DMS114 treated with DMSO at 0.1 percent for 48 hours (cell line): ENCODE results near the gene NUP188.

Experiments used
- DNase-seq: peaks from one replicate; lab custom pipeline; 2025; ENCODE audit not compliant: unreplicated experiment; lab: John Stamatoyannopoulos, UW

The NUP188 gene

DNA sequence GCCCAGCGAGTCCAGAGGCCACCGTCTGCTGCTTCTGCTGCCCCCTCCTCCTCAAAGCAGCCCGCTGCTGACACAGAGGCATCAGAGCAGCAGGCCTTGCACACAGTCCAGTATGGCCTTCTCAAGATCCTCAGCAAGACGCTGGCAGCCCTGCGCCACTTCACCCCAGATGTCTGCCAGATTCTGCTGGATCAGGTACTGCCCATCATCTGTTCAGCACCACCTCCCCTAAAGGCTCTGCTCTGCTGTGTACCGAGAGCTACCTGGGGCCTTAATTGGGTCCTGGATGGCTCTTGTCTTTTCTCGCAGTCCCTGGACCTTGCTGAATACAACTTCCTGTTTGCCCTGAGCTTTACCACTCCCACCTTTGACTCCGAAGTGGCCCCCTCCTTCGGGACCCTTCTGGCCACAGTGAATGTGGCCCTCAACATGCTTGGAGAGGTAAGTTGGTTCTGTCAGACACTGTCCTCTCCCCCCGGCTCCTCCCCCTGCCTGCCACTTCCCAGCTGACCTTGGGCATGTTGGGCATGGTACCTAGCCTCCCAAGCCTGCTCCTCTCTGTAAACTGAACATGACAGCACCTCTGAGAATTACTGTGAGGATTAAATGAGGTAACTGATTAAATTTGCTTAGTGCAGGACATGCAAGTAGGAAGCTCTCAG is 58.0 kb downstream of the NUP188 start:
- no peak for DNase-seq

DNA sequence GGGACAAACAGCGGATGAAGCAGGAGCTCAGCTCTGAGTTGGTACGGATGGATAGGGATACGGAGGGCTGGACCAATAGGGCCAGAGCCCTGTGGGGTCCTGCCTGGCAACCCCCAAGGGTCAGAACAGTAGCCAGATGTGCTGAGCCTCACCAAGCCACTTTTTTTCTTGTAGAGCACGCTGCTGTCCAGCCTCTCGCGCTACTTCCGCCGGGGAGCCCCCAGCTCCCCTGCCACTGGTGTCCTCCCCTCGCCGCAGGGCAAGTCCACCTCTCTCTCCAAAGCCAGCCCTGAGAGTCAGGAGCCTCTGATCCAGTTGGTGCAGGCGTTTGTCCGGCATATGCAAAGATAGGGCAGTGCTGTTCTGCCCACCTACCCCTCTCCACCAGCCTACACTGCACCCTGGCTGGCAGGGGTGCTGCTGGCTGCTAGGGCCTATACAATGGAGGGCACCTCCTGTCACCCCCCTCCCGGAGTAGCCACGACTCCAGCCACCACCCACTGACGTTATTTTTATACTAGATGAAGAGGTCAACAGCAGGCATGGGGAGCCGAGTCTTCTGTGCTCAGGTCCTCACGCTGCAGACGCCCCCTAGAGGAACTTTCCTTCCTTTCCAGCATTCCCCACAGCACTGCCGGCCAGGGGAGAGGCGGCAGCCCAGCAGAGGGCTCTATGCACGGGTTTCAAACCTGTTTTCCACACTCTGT is 59.0 kb downstream of the NUP188 start:
- peak; percentile 66 for DNase-seq

DNA sequence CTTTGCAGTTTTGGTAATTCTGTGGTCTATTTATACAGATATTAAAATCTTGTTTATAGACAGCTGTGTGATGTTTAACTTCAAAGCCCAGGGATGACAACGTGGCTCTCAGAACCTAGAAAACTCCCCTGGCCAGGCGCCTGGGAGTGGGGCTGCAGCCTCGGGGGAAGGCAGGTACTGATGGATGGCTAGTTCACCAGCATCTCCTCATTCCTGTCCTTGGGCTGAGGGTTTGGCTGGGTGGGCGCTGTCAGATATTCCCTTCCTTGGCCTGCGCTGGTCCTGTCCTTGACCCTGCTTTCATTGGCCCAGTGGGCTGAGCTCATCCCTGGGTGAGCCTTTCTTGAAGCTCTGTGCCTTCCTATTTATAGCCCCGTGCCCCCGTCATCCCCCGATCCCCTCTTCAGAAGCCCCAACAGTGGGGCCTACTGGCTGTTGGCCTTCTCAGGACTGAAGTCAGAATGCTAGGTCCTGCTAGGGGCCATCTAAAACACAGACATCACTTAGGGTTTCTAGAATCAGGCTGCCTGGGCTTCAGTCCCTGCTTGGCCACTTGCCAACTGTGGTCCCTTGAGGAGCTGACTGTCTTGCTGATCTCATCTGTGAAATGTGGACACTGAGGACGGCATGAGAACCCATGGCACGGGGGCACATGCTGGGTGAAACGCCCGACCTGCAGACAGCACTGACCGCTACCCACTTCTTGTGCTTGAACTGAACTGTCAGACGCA is 59.7 kb downstream of the NUP188 start:
- no peak for DNase-seq

DNA sequence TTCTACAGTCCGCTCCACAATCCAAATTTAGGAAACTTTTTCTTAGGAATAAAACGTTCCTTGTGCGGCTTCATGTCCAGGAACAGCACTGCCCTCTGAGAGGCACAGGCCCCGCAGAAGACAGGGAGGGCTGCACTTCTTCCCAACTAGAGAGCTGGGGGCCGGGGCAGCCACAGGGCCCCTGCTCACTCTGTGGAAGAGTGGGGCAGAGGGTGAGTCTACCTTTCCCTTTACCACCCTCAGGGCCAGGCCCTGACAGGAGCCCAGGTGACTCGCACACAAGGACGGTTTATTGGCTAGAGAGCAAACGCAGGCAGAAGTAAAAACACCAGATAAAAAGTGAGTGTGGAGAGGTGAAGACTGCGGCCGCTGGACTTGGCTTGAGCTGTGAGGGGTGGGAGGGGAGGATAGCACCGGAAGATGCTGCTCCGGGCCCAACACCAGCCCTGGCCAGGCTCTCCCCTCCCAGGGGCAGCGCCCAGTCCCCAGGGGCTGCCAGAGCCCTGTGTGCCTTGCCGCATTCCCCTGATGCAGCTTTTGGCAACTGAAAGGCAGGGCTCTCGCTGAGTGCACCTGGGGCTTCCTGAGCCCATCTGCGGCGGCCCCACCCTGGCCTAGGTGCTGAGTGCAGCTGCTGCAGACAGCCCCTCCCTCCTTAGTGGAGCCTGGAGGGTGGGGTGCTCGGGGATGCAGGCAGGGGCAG is 60.4 kb downstream of the NUP188 start:
- DNase-seq, result no peak

DNA sequence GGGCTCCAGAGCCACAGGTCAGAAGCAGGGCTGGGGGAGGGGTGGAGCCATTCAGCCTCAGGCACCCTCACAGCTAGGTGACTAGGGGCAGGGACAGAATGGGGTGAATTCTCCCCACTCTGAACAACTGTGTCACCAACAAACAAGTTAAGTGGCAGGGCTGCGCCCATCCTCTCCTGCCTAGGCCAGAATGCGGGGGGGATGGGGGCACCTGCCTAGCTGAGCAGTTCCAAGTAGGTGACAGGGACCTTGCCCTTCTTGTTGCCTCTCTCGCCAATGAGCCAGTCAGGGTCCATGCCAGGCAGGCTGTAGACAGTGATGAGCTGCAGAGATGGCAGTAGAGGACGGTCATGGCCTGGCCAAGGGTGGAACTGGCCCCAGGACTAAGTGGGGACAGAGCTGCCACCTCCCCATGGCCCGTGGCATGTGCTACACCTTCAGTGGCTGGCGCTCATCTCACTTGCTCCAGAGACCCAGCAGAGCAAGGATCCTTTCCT is 61.0 kb downstream of the NUP188 start:
- no peak for DNase-seq

DNA sequence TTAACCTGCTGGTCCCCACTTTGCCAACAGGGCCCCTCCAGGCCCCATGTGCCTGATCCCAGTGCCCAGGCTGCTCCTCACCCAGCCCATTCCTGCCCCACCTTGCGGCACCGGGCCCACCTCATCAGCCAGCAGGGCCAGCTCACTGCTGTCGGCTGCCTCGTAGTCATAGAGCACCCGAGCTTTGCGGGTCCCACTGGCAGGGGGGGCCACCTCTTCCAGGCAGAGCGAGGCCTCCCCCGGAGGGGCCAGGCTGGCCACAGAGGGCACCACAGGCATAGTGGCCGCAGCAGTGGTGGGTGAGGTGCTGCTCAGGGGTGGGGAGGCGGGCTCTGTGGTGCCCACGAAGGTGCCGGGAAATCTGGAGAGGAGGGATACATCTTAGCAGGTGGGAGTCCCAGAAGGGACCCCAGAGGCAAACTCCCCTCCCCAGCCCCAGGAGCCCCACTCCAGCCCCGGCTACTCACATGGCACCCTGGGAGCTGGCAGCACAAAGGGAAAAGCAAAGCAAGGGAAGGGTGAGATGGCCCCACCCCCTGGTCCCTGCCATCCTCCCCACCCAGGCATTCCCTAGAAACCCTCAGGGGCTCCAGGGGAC is 61.6 kb downstream of the NUP188 start:
- no peak for DNase-seq

DNA sequence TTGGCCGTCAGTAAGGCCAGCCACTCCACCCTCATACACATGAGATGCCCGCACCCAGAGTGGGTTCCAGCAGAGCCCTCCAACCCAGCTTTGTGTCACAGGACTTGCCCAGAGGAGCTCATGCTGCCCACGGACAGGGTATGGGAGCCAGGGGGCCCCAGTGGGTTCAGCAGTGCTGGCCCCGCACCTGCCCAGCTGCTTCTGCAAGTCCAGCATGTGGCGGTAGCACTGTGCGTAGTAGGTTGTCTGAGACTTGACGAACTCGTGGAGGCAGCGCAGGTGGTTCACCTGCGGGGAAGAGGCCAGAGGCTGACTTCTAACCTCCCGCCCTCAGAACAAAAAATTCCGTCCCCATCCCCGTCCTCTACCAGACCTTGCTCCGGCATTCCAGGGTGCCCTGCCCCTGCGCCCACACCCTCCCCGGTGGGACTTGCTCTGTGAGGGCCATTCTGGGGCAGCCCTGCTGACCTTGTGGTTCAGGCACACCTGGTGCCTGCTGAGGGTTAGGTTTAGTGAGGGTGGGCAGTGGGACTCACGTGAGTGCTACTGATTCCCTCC is 62.2 kb downstream of the NUP188 start:
- no peak for DNase-seq

DNA sequence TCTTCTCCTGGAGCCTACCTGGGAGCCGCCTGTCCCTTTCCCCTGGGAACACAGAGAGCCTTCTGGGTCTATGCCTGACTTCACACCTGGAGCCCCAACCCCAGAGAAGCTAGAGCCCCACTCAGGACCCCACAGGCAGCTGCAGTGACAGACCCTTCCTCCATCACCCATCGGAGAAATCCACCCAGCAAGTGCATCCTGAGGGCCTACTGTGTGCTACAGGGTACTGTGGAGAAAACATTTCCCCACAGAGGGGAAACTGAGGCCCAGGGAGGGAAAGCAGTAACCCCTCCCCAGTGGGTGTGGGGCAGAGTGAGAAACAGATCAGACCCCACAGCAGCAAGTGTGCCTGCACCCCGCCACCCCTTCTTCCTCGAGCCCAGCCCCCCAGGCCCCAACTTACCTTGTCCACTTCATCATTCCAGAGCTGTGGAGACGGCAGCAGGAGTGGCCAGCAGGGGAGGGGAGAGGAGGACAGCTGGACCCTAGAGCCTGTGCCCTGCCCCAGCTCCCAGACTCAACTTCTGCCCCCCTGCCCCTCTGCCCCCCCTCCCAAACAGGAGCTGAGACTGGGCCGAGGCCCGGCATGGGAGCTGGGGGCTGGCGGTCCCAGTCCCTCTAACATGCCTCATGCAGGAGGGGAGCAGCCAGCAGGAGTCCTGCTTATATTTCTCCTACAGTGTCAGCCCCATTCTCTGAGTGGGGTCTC is 62.9 kb downstream of the NUP188 start:
- no peak for DNase-seq

DNA sequence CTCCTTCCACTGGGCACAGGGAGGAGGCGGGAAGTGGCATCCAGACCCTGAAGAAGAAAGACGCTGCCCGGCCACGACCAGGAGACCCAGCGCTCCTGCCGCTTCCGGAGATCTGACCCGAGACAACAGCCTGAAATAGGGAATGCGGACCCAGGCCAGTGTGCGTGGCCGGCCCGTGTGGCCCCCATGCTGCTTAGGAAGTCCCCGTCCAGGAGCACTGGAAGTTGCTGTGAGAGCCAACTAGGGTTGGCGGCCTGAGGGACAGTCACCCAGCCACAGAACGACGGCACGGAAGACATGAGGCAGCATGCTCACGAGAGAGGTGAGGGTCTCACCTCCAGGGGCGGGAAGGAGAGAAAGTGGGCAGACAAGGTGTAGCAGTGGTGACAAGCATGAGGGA is 63.7 kb downstream of the NUP188 start:
- no peak for DNase-seq

DNA sequence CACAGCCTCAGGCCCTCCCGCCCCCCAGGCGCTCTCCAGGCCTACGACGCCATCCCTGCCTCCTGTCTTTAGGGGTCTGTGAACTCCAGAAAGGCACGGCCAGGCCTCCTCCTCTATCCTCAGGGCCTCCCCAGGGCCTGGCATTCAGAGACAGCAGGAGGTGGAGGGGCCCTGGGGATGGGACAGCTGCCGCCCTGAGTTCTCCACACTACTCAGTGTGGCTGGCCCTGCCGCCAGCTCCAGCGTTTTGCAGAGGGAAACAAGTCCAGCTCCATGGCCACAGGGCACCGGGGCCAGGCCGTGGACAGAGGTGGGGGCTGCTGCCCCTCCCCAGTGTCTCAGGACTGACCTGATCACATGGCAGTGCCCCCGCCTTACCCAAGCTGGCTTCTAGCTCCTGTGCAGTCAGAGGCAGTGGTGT is 64.3 kb downstream of the NUP188 start:
- no peak for DNase-seq

DNA sequence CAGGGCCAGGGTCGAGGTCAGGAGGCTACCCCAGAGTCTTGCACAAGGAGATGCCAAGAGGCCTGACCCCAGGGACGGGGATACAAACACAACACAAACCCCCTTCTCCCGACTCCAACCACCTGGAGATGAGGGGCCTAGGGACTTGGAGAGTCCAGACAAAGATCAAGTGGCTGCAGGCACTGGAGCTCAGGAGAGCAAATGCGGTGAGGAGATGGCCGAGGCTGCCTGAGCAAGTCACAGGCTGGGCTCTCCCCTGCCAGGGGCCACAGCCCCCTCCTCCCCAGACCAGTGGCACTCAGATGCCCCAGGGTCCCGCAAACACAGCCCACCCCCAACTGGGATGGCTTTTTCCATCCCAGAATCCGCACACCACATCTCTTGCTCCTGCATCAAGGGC is 64.8 kb downstream of the NUP188 start:
- DNase-seq, result no peak

DNA sequence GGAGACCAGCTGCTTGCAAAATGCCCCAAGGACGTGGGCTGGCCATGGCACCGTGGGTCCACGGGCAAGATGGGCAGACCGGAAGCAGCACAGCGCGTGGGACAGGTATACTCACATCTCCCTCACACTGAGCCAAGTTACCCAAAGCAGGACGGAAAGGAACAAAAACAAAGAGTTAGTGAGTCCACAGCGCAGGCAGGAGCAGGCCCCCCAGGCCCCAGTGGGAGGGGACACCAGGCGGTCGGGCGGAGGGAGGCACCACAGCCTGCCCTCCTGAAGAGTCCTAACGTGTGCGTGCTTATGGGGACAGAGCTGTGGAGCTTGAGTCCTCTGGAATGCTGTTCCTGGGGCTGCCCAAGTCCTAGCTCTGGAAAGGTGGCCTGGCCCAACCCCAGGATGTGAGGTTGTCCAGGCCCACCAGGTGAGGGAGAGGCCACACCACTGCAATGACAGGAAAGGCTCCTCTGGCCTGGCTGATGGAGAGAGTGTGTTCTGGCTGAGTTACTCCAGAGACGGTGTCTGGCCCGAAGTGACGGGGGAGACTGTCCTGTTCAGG is 65.5 kb downstream of the NUP188 start:
- no peak for DNase-seq

DNA sequence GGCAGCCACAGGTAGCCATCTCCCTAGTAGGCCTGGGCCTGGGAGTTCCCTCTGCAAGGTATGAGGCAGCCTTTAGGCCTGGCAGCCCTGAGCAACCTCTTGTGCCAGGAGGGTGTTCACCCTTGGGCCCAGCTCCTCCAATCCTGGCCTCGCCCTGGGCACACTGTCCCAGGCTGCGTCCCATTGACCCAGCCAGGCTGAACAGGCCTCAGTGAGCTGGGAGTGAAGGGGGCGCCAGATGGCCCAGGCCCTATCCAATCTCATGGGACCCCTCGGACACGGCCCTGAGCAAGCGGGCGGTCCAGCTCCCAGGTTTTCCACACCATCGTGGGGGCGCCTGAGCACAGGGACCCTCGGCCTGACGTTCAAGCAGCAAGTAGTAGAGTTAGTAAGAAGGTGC is 66.2 kb downstream of the NUP188 start:
- no peak for DNase-seq

DNA sequence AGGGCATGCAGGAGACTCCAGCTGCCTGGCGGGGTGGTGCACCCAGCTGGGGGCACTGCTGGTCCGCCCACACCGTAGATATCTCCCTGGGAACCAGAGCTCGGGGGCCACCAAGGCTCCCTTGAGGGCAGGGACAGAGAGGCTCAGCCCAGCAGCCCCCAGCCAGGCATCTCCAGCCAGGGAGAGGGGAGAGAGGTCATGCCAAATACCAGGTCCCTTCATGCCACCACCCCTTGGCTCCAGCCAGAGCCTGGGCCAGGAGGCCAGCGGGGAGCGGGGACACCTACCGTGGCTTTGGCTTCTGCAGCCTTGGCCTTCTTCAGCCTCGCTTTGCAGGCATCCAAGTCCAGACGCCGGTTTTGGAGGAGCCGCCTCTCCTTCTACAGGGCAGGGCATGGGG is 66.6 kb downstream of the NUP188 start:
- no peak for DNase-seq

DNA sequence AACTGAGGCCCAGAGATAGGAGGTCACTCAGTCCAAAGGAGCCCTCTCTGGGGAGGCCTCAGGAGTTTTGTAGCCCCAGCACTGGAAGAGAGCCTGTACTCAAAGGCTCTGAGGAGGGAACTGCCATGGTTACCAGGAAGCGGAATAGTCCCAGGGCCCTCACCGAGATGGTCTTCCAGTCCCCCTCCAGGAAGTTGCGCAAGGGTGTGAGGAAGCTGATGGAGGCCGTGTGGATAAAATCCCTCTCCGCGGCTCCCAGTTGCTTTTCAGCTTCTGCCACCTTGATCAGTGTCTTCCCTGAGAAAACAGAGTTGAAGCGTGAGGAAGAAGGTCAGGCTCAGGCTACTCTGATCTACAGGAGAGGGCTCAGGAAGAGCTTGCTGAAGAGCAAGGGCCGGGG is 67.1 kb downstream of the NUP188 start:
- no peak for DNase-seq

DNA sequence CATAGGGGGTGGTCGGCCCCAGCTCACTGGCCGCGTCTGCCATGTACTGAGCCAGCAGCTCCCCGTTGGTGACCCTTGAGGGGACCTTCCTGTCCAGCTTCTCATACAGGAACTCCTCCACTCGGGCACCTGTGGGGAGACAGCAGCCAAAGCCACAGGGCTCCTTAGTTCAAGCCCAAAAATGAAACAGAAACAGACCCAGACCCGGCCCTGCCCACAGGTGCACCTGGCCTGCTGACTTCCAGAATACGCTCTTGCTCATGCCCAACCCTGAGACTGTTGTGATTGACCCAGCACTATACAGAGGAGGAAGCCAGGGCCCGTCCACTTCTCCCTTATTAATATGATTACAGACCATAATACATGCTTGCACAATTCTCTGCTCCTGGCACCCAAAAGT is 73.6 kb downstream of the NUP188 start:
- no peak for DNase-seq

DNA sequence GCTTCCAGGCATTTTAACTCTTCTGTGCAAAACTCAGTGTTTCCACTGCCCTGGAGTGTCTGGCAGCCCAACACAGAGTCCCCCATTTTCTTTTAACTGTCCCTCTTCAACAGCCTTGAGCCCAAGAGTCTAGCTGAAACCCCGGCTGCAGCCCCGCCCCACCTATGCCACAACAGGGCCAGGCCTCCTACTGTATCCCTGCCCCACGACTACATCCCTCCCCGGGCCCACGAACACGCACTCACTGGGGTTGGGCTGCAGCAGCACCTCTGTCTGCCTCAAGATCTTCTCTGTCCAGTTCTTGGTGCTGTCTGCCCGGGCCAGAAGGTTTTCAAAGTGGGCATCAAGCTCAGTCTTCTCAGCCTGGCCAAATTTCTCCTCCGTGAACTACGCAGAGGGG is 74.5 kb downstream of the NUP188 start:
- DNase-seq, result no peak

DNA sequence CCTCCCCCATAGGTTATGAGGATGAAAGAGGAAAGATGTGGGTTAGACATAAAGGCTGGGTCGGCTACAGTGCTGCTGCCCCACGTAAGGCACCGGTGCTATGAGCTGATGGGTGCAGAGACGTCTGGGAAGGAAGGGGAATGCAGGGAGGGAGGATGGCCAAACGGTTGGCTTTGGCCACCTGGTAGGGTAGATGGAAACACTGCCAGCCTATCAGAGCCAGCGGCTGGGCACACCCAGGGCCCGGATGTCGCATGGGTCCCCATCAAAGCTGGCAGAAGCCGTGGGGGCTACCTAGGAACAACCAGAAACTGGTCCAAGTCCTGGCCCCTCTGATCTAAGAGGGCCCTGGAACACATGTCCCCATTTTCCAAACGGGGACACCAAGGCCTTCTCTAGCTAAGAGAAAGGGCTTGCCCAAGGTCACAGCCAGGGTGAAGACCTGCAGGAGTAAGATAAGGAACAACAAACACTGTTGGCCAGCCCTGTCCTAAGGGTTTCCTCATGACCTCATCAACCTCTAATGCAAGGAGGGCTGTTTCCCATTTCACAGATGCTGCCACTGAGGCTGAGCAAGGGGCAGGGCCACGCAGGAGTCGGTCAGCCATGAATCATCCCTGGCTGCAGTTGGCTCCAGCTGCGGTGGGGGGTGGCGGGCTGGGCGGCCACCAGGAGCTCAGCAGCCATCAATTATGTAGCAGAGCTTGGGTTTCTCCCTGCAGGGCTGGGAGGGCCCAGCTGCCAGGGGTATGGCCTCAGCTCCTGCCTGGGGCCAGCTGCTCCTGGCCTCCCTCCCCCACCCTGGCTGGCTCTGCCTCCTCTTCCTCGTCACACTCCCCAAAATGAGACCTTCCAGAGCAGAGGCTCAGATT is 75.8 kb downstream of the NUP188 start:
- no peak for DNase-seq

DNA sequence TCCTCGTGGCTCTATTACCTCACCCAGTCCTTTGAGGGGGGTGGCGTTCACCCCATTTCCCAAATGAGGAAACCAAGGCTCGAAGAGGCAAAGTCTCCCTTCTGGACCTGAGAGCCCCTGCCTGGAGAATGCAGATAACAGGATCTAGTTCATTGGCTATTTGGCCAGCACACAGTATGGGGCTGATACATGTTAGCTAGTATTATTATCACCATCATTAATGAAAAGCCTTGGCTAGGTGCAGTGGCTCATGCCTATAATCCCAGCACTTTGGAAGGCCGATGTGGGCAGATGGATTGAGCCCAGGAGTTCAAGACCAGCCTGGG is 76.4 kb downstream of the NUP188 start:
- no peak for DNase-seq
